ENCODE data around the gene RDH13. TPM values are rescaled to one million over a fixed set of nuclear protein-coding genes. Genes with fewer than 3 reads are reported as not detected.
"Not testable (repeated sequence)": the region's sequence is repeated elsewhere in the genome, so short reads cannot be mapped to it uniquely, and the experiment has no call there.

RDH13 gene
- total RNA-seq, 1 donor from 2014 or later = 9.0 TPM

DNA sequence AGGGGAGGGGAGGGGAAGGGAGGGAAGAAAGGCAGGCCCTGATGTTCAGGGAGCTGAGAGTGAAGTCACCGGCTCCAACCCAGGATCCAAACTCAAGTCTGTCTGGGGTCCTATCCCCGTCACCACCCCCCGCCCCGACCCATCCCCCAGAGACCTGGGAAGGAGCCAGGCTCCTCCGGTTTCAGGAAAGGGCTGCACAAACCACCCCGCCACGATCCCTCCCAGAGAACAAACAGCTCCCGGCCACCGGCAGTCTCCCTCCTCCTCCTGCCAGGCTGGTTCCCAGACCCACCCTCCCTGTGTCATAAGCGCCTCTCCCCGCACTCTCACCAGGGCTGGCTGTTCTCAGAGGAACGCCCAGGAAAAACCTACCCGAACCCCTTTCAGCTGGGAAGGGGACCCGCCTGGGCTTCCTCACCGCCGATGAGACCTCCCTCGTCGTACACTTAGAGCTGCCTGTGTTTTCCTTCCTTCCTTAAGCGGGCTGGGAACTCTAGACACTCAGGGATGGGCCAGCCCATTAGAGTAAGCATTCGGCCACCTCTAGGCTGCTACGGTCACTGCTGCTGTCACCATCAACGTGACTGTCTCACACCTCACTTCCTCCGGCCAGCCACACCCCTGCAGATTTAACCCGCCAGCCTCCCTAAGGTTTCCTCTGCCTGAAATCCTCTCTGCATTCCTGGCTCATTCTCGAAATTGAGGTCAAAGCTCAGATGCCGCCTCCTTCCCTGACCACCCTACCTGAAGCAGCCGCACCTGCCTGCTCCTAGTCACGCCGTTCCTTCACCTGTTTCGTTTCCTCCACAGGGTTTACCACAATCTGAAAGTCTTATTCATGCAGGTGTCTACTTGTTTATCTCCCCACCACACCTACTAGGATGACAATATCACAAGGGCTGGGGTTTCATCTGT is 6.3 kb upstream of the RDH13 start:
- H3K9me3 ChIP-seq (ENCODE audit: low read depth) = no peaks in the 10 kb centered on the region
- peaks cover 8% of the 10 kb centered on the region for H3K9me3 Mint-ChIP-seq
- peak; percentile 61 for DNase-seq (ENCODE audit: low spot score)
- H3K27me3 Mint-ChIP-seq (ENCODE audit: insufficient read depth, low read depth) = peaks cover 62% of the 10 kb centered on the region
- H3K27ac ChIP-seq = no peak overlapping the region
- H3K36me3 ChIP-seq = no peaks in the 10 kb centered on the region
- H3K4me2 ChIP-seq = peak overlapping the region; percentile 55
- peaks cover 8% of the 10 kb centered on the region for H3K4me1 Mint-ChIP-seq
- TF ChIP-seq EZH2 (IDR thresholded peaks at IDR 0.05) = peak; percentile 57
- TF ChIP-seq, protein P1, sequence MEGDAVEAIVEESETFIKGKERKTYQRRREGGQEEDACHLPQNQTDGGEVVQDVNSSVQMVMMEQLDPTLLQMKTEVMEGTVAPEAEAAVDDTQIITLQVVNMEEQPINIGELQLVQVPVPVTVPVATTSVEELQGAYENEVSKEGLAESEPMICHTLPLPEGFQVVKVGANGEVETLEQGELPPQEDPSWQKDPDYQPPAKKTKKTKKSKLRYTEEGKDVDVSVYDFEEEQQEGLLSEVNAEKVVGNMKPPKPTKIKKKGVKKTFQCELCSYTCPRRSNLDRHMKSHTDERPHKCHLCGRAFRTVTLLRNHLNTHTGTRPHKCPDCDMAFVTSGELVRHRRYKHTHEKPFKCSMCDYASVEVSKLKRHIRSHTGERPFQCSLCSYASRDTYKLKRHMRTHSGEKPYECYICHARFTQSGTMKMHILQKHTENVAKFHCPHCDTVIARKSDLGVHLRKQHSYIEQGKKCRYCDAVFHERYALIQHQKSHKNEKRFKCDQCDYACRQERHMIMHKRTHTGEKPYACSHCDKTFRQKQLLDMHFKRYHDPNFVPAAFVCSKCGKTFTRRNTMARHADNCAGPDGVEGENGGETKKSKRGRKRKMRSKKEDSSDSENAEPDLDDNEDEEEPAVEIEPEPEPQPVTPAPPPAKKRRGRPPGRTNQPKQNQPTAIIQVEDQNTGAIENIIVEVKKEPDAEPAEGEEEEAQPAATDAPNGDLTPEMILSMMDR (IDR thresholded peaks at IDR 0.05) = no peak
- TF ChIP-seq EZH2phosphoT487 (IDR thresholded peaks at IDR 0.05) = no peak
- H3K36me3 Mint-ChIP-seq = no peaks in the 10 kb centered on the region
- H3F3A ChIP-seq (ENCODE audit: low read depth) = peaks cover 8% of the 10 kb centered on the region
- no peak overlapping the region for H2AFZ ChIP-seq (replicated peaks)
- no peaks in the 10 kb centered on the region for H3K79me2 ChIP-seq (ENCODE audit: low read depth)
- no peak overlapping the region for H3K27ac Mint-ChIP-seq
- peaks cover 100% of the 10 kb centered on the region for H3K27me3 ChIP-seq
- H3K9ac ChIP-seq = no peak overlapping the region
- H4K20me1 ChIP-seq (ENCODE audit: low read depth) = peaks cover 5% of the 10 kb centered on the region
- peak overlapping the region; percentile 28 for H3K4me3 ChIP-seq
- peaks cover 7% of the 10 kb centered on the region for H3K4me1 ChIP-seq
- peak overlapping the region; percentile 79 for H3K4me3 Mint-ChIP-seq

DNA sequence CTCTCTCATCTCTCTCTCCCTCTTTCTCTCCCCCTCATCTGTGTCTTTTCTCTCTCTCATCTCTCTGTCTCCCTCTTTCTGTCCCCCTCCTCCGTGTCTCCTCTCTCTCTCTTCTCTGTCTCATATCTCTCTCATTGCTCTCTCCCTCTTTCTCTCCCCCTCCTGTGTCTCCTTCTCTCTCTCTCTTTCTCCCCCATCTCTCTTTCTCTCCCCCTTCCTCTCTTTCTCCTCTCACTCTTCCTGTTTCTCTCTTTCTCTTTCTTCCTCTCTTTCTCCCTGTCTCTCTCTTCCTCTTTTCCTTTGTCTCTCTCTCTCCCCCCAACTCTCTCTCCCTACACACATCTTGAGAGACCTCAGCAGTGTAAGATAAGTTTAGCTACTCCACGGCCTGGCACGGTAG is 4.9 kb upstream of the RDH13 start:
- no peak overlapping the region for H3K27ac Mint-ChIP-seq
- H3K27ac ChIP-seq = no peak overlapping the region
- H2AFZ ChIP-seq (replicated peaks) = no peak overlapping the region
- peaks cover 8% of the 10 kb centered on the region for H3K4me1 Mint-ChIP-seq
- no peak overlapping the region for H3K4me2 ChIP-seq
- H3K4me1 ChIP-seq = peaks cover 7% of the 10 kb centered on the region
- peaks cover 15% of the 10 kb centered on the region for H3F3A ChIP-seq (ENCODE audit: low read depth)
- H3K9me3 Mint-ChIP-seq = peaks cover 2% of the 10 kb centered on the region
- no peak overlapping the region for H3K4me3 Mint-ChIP-seq
- peaks cover 68% of the 10 kb centered on the region for H3K27me3 Mint-ChIP-seq (ENCODE audit: insufficient read depth, low read depth)
- H3K36me3 ChIP-seq = no peaks in the 10 kb centered on the region
- H3K36me3 Mint-ChIP-seq = no peaks in the 10 kb centered on the region
- H3K79me2 ChIP-seq (ENCODE audit: low read depth) = no peaks in the 10 kb centered on the region
- TF ChIP-seq EZH2phosphoT487 (IDR thresholded peaks at IDR 0.05) (no peak), EZH2 (IDR thresholded peaks at IDR 0.05) (no peak)
- TF ChIP-seq, protein P1 (IDR thresholded peaks at IDR 0.05) = no peak
- H3K9me3 ChIP-seq (ENCODE audit: low read depth) = no peaks in the 10 kb centered on the region
- H3K27me3 ChIP-seq = peaks cover 97% of the 10 kb centered on the region
- H3K9ac ChIP-seq = no peak overlapping the region
- DNase-seq (ENCODE audit: low spot score) = no peak
- peaks cover 5% of the 10 kb centered on the region for H4K20me1 ChIP-seq (ENCODE audit: low read depth)
- H3K4me3 ChIP-seq = no peak overlapping the region

DNA sequence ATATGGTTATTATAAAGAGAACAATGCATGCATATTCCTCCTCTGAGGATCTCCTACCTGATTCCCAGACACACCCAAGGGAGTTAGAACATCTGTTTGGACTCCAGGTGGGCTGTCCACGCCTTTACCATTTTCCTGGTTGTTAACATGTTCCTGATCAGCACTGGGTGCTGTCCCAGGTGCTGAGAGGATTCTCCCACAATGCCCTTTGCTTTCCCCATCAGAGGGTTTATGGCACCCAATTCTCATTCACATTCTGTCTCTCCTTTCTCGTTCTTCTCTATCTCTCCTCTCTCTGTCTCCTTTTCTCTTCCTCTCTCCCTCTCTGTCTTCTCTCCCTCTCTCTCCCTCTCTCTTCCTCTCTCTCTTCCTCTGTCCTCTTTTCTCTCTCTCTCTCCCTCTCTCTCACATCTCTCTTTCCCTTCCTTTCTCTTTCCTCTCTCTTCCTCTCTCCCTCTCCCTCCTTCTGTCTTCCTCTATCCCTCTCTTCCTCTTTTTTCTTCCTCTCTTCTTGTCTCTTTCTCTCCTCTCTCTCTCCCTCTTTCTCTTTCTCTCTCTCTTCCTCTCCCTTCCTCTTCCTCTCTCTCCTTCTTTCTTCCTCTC is 3.3 kb upstream of the RDH13 start:
- H3K36me3 Mint-ChIP-seq = no peaks in the 10 kb centered on the region
- H3K4me2 ChIP-seq = no peak overlapping the region
- no peak overlapping the region for H3K27ac Mint-ChIP-seq
- H3K9ac ChIP-seq = no peak overlapping the region
- H3F3A ChIP-seq (ENCODE audit: low read depth) = peaks cover 15% of the 10 kb centered on the region
- no peaks in the 10 kb centered on the region for H3K9me3 Mint-ChIP-seq
- no peak overlapping the region for H3K27ac ChIP-seq
- H3K9me3 ChIP-seq (ENCODE audit: low read depth) = no peaks in the 10 kb centered on the region
- H3K36me3 ChIP-seq = no peaks in the 10 kb centered on the region
- peaks cover 7% of the 10 kb centered on the region for H3K4me1 ChIP-seq
- DNase-seq (ENCODE audit: low spot score) = peak; percentile 46
- no peak overlapping the region for H2AFZ ChIP-seq (replicated peaks)
- H4K20me1 ChIP-seq (ENCODE audit: low read depth) = peaks cover 10% of the 10 kb centered on the region
- H3K79me2 ChIP-seq (ENCODE audit: low read depth) = no peaks in the 10 kb centered on the region
- peaks cover 92% of the 10 kb centered on the region for H3K27me3 ChIP-seq
- TF ChIP-seq, protein P1 (IDR thresholded peaks at IDR 0.05) = no peak
- TF ChIP-seq EZH2phosphoT487 (IDR thresholded peaks at IDR 0.05) (no peak), EZH2 (IDR thresholded peaks at IDR 0.05) (no peak)
- peaks cover 11% of the 10 kb centered on the region for H3K4me1 Mint-ChIP-seq
- no peak overlapping the region for H3K4me3 Mint-ChIP-seq
- H3K27me3 Mint-ChIP-seq (ENCODE audit: insufficient read depth, low read depth) = peaks cover 57% of the 10 kb centered on the region
- no peak overlapping the region for H3K4me3 ChIP-seq

DNA sequence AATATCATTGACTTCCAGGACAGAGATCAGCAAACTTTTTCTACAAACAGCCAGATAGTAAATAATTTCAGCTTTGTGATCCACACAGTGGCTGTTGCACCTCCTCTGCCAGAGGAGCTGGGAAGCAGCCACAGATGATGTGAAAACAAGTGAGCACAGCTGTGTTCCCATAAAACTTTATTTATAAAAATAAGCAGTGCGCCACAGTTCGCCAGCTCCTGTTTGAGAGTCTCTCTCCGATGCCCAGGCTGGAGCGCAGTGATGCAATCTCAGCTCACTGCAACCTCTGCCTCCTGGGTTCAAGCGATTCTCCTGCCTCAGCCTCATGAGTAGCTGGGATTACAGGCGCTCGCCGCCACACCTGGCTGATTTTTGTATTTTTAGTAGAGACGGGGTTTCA is 2.6 kb upstream of the RDH13 start:
- Histone ChIP-seq H3F3A (ENCODE audit: low read depth) (peaks cover 15% of the 10 kb centered on the region), H3K27me3 (peaks cover 85% of the 10 kb centered on the region)
- not testable (repeated sequence) for H3K27ac Mint-ChIP-seq; H2AFZ ChIP-seq (replicated peaks); H3K4me3 ChIP-seq; H3K9me3 Mint-ChIP-seq; H3K4me1 ChIP-seq; H3K9ac ChIP-seq; H3K36me3 ChIP-seq; H3K79me2 ChIP-seq (ENCODE audit: low read depth); H3K9me3 ChIP-seq (ENCODE audit: low read depth); H4K20me1 ChIP-seq (ENCODE audit: low read depth); H3K4me2 ChIP-seq; H3K27ac ChIP-seq; H3K4me3 Mint-ChIP-seq; H3K36me3 Mint-ChIP-seq; DNase-seq (ENCODE audit: low spot score)
- H3K27me3 Mint-ChIP-seq (ENCODE audit: insufficient read depth, low read depth) = peaks cover 54% of the 10 kb centered on the region
- peaks cover 11% of the 10 kb centered on the region for H3K4me1 Mint-ChIP-seq

All from neural progenitor cell (in vitro differentiated cells).